K562 (cell line): ENCODE data around the gene CES1. TPM values are rescaled to one million over a fixed set of nuclear protein-coding genes. Genes with fewer than 3 reads are reported as not detected.

ENCODE experiments used
- ATAC-seq: fragments of 200-7000 bp; cut with Tn5 transposase; 3 replicates; pipeline ENCODE4 v1.9.1; 2020; ENCODE audit warnings: moderate library complexity
- BruUV-seq: library from RNA; stranded (reverse); fragments of 400-500 nt; replicated peaks from 2 replicates; lab custom pipeline; 2021; lab: Mats Ljungman, UMichigan
- CTCF ChIA-PET: fragments of 300-600 bp; formaldehyde crosslinking; extraction: SDS; loops from one replicate; lab custom pipeline; 2021; ENCODE audit warnings: low intra/inter-chr PET ratio; lab: Yijun Ruan, JAX
- POLR2A ChIA-PET: fragments of 300-600, 350-650 bp; sonication (Branson Sonifier 250); formaldehyde crosslinking; extraction: SDS; loops from one replicate; lab custom pipeline; 2021; ENCODE audit warnings: antibody characterized with exemption, inconsistent platforms; lab: Yijun Ruan, JAX
- DNase-seq, 4 experiments: peaks; one replicate each; pipeline versions ENCODE4 v3.0.0 to v3.0.0-alpha.2; 2011 to 2018; ENCODE audit warnings: low spot score in 3 of 4, mixed read lengths in 3 of 4; ENCODE audit errors: extremely low read depth in 1 of 4
- FAIRE-seq: peaks from 2 replicates; lab custom pipeline; 2011; peaks lifted over from hg19 to GRCh38; lab: Jason Lieb, UNC
- H2AFZ ChIP-seq: 2 replicates; pipeline ENCODE4 v1.6.0; 2011; ENCODE audit warnings: low read depth, low read length, control low read depth, inconsistent platforms
- H3K27ac ChIP-seq: fragments of 200-600 bp; 3 replicates; pipeline ENCODE4 v1.8.0; 2011; ENCODE audit warnings: low read depth, mild to moderate bottlenecking, control low read depth, inconsistent platforms, low read length, moderate library complexity, mixed read lengths; ENCODE audit errors: extremely low read depth
- H3K27me3 ChIP-seq, 2 experiments: fragments of 300-600 bp in 1 of 2; 2 replicates in 1 of 2; 3 replicates in 1 of 2; pipeline versions ENCODE4 v1.6.0 to v1.8.0; 2011; ENCODE audit warnings: inconsistent platforms in 2 of 2, low read length in 2 of 2, mild to moderate bottlenecking in 1 of 2, mixed read lengths in 1 of 2, moderate library complexity in 1 of 2; ENCODE audit not compliant: control insufficient read depth in 2 of 2, insufficient read depth in 2 of 2
- H3K36me3 ChIP-seq: fragments of 300-600 bp; 3 replicates; pipeline ENCODE4 v1.8.0; 2011; ENCODE audit warnings: mild to moderate bottlenecking, low read length, inconsistent platforms; ENCODE audit not compliant: control insufficient read depth, insufficient read depth
- H3K4me1 ChIP-seq, 2 experiments: fragments of 200-600 bp in 1 of 2; replicated peaks in 1 of 2; 2 replicates in 1 of 2; 3 replicates in 1 of 2; pipeline versions ENCODE4 v1.5.1 to v1.8.0; 2011; ENCODE audit warnings: inconsistent platforms in 2 of 2, low read length in 2 of 2, mild to moderate bottlenecking in 1 of 2, mixed read lengths in 1 of 2, moderate library complexity in 1 of 2; ENCODE audit not compliant: control insufficient read depth in 2 of 2, insufficient read depth in 2 of 2
- H3K4me2 ChIP-seq: 2 replicates; pipeline ENCODE4 v1.6.1; 2011; ENCODE audit warnings: low read length, control low read depth, inconsistent platforms, mixed read lengths; ENCODE audit not compliant: insufficient read depth
- H3K4me3 ChIP-seq: fragments of 200-600 bp; sonication (generic), shearing (Covaris generic); 2 replicates; pipeline ENCODE4 v1.5.1; 2016; ENCODE audit warnings: control low read depth, inconsistent platforms
- H3K79me2 ChIP-seq: fragments of 200-600 bp; 3 replicates; pipeline ENCODE4 v1.8.0; 2011; ENCODE audit warnings: low read length, inconsistent platforms; ENCODE audit not compliant: control insufficient read depth, insufficient read depth
- H3K9ac ChIP-seq, 2 experiments: 2 replicates each; pipeline versions ENCODE4 v1.6.0 to v1.6.1; 2011; ENCODE audit warnings: low read depth in 2 of 2, low read length in 2 of 2, control low read depth in 1 of 2, inconsistent platforms in 1 of 2, mild to moderate bottlenecking in 1 of 2, mixed read lengths in 1 of 2; ENCODE audit not compliant: insufficient read depth in 1 of 2
- H3K9me1 ChIP-seq: one replicate; pipeline ENCODE4 v1.6.0; 2011; ENCODE audit warnings: inconsistent platforms, mild to moderate bottlenecking, low read length, moderate library complexity; ENCODE audit not compliant: control insufficient read depth, insufficient read depth
- H3K9me3 ChIP-seq: replicated peaks from 2 replicates; pipeline ENCODE4 v1.5.1; 2011; ENCODE audit warnings: low read depth, low read length, inconsistent platforms; ENCODE audit not compliant: control insufficient read depth, insufficient read depth
- H4K20me1 ChIP-seq: replicated peaks from 2 replicates; pipeline ENCODE4 v1.6.1; 2011; ENCODE audit warnings: low read length, inconsistent platforms, mixed read lengths; ENCODE audit not compliant: control insufficient read depth, insufficient read depth
- ARID4B ChIP-seq: sonication (generic); formaldehyde crosslinking; IDR thresholded peaks from 2 replicates; pipeline ENCODE4 v1.8.0; 2022; ENCODE audit warnings: mild to moderate bottlenecking, missing genetic modification reagents
- CBX2 ChIP-seq: fragments of 200-600 bp; sonication (generic); IDR thresholded peaks from one replicate; pipeline ENCODE4 v1.6.1; 2012; ENCODE audit warnings: mild to moderate bottlenecking, low read length, inconsistent platforms; ENCODE audit not compliant: insufficient read depth, poor library complexity, severe bottlenecking
- CHD2 ChIP-seq: IDR thresholded peaks from 2 replicates; pipeline ENCODE4 v1.6.1; 2011; ENCODE audit warnings: low read depth, low read length
- ILF3 ChIP-seq: fragments of 450-650 bp; IDR thresholded peaks from 2 replicates; pipeline ENCODE4 v1.6.1; 2018; ENCODE audit warnings: antibody characterized with exemption, mild to moderate bottlenecking, moderate library complexity, borderline replicate concordance
- MIER1 ChIP-seq: fragments of 450-650 bp; IDR thresholded peaks from 2 replicates; pipeline ENCODE4 v1.6.1; 2016; ENCODE audit warnings: antibody characterized with exemption, mild to moderate bottlenecking, low read depth
- NCOA4 ChIP-seq: fragments of 450-650 bp; IDR thresholded peaks from 2 replicates; pipeline ENCODE4 v1.6.1; 2018; ENCODE audit warnings: mild to moderate bottlenecking; ENCODE audit not compliant: partially characterized antibody
- SIRT6 ChIP-seq: IDR thresholded peaks from one replicate; pipeline ENCODE4 v1.6.1; 2012; ENCODE audit warnings: low read depth, mild to moderate bottlenecking, control low read depth, inconsistent platforms, low read length, moderate library complexity
- SRSF9 ChIP-seq: fragments of 200-400 bp; formaldehyde crosslinking; IDR thresholded peaks from 2 replicates; pipeline ENCODE4 v1.6.1; 2017; ENCODE audit warnings: low read depth, low read length, borderline replicate concordance
- U2AF2 ChIP-seq: fragments of 200-400 bp; formaldehyde crosslinking; optimal IDR thresholded peaks from 2 replicates; pipeline ENCODE3; 2017; ENCODE audit warnings: low read depth, mild to moderate bottlenecking, low read length
- YBX1 ChIP-seq: fragments of 450-650 bp; IDR thresholded peaks from 2 replicates; pipeline ENCODE4 v1.7.1; 2016; ENCODE audit warnings: mild to moderate bottlenecking
- ZNF175 ChIP-seq: fragments of 200-800 bp; sonication (Bioruptor generic); IDR thresholded peaks from 2 replicates; pipeline ENCODE4 v1.6.1; 2016; ENCODE audit warnings: low read depth, mild to moderate bottlenecking, missing genetic modification characterization, missing compliant biosample characterization
- ZNF311 ChIP-seq: fragments of 250-450 bp; sonication (Bioruptor Pico); IDR thresholded peaks from 2 replicates; pipeline ENCODE4 v1.4.0; 2020; ENCODE audit warnings: mild to moderate bottlenecking, moderate library complexity
- ZNF511 ChIP-seq: sonication (generic); formaldehyde crosslinking; IDR thresholded peaks from 2 replicates; pipeline ENCODE4 v1.8.0; 2022; ENCODE audit warnings: mild to moderate bottlenecking, missing genetic modification reagents
- WGBS: fragments of 100-300 bp; shearing (Covaris generic); methylation state at CpG from one replicate; pipeline ENCODE4 v1.1.6; 2016; ENCODE audit warnings: low coverage, mixed read lengths; ENCODE audit not compliant: insufficient coverage; ENCODE audit errors: missing lambda C conversion rate; 5-methylcytosine and 5-hydroxymethylcytosine counted together
- in situ Hi-C: fragments of 300-500 bp; cut with MboI; formaldehyde crosslinking; loops from 4 replicates; pipeline ENCODE4 v1.15.0; 2018; ENCODE audit warnings: inconsistent platforms, mixed read lengths
- intact Hi-C: fragments of 100-400 bp; cut with micrococcal nuclease; formaldehyde crosslinking; loops from 2 replicates; pipeline ENCODE4 v1.14.2; 2022
- polyA plus RNA-seq, 8 experiments: library from polyadenylated mRNA; depleted of rRNA in 4 of 8; stranded (reverse) in 5 of 8; unstranded in 3 of 8; fragments of >200 nt; fragmentation: Nextera tagmentation in 2 of 8; fragmentation: Illumina TruSeq in 1 of 8; extraction: Ambion mirVana in 2 of 8; extraction: Trizol in 1 of 8; gene quantifications; 2 replicates each; pipeline versions ENCODE4 v1.2.1 to v1.2.3, GENCODE V29; 2011 to 2014; ENCODE audit warnings: inconsistent platforms in 1 of 8, missing spikeins in 1 of 8
- total RNA-seq, 7 experiments: library from RNA; depleted of rRNA in 6 of 7; stranded (reverse); fragments of >200 nt in 6 of 7; fragmentation: Illumina TruSeq in 2 of 7; extraction: Trizol in 2 of 7; gene quantifications; 2 replicates each; pipeline versions ENCODE4 v1.2.1 to v1.2.3, GENCODE V29; 2011 to 2021; ENCODE audit warnings: low replicate concordance in 1 of 7

CES1 gene
- total and polyA plus RNA-seq, 9 of the 15 experiments (the other 6 are each of a cell fraction or from before 2014, with no cell fraction given), result 0.10 to 1.2 (median 0.16) TPM; not detected in 3

GRCh38 chr16:55861288-55861687, 28.4 kb upstream of the CES1 start:
- peaks cover 3 to 4% of the 10 kb centered on the region in 2 experiments; a peak in 3 of 5 replicates for H3K27me3 ChIP-seq
- no peaks in the 10 kb centered on the region for H3K9me1 ChIP-seq
- H3K9me3 ChIP-seq, result no peaks in the 10 kb centered on the region
- no peak overlapping the region for H3K9ac ChIP-seq
- no peaks in the 10 kb centered on the region for H3K36me3 ChIP-seq
- no peak for ATAC-seq
- in situ Hi-C loops (no loop called here), intact Hi-C loops (no loop called here)
- no peak overlapping the region for H2AFZ ChIP-seq
- CTCF ChIA-PET, result no interaction called here
- BruUV-seq, result no TSS peak
- DNase-seq, result no peak
- POLR2A ChIA-PET, result no interaction called here
- H3K4me1 ChIP-seq, result no peaks in the 10 kb centered on the region
- WGBS, result 0% methylated on average over 4 of the region's 4 CpGs
- no peak for FAIRE-seq
- no peak for TF ChIP-seq ARID4B (CRISPR knock-in tag)
- no peak for TF ChIP-seq ZNF511
- TF ChIP-seq ILF3, result no peak
- no peak for TF ChIP-seq ZNF311
- no peak for TF ChIP-seq MIER1
- no peak for TF ChIP-seq U2AF2
- TF ChIP-seq NCOA4, result no peak
- no peak for TF ChIP-seq ZNF175 (CRISPR knock-in tag)
- TF ChIP-seq SIRT6, result no peak
- TF ChIP-seq YBX1, result no peak
- TF ChIP-seq CBX2, result no peak
- TF ChIP-seq SRSF9, result no peak
- TF ChIP-seq CHD2, result no peak
- H3K27ac ChIP-seq, result no peak overlapping the region
- no peak overlapping the region for H3K4me2 ChIP-seq
- no peaks in the 10 kb centered on the region for H4K20me1 ChIP-seq
- no peaks in the 10 kb centered on the region for H3K79me2 ChIP-seq
- no peak overlapping the region for H3K4me3 ChIP-seq
